ENCODE data around the gene POLA1.

POLA1 gene

DNA sequence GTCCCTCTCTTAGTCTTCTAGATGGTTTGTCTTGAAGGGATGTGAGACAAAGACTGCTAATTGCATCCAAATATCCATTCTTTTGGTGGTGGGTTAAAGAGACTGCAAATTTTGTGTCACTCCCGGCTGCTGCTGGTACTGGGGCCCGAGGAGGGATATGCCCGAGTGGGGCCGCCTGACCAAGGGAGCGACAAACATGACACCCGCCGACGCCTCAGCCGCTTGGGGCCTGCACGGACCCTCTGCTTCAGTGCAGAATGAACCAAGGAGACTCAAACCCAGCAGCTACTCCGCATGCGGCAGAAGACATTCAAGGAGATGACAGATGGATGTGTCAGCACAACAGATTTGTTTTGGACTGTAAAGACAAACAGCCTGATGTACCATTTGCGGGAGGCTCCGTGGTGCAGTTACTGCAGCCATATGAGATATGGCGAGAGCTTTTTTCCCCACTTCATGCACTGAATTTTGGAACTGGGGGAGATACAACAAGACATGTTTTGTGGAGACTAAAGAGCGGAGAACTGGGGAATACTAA lies 335.6 kb downstream of the POLA1 start:
- H3K27ac ChIP-seq (ENCODE audit: insufficient read depth, low read length, poor library complexity, severe bottlenecking) = no peak overlapping the region
- H3K27me3 ChIP-seq (replicated peaks; ENCODE audit: control insufficient read depth, insufficient read depth, low read length, poor library complexity, severe bottlenecking) = no peaks in the 10 kb centered on the region
- no peaks in the 10 kb centered on the region for H3K4me1 ChIP-seq (ENCODE audit: control insufficient read depth, insufficient read depth, low read length, poor library complexity, severe bottlenecking)
- H3K36me3 ChIP-seq (ENCODE audit: control insufficient read depth, insufficient read depth, low read length) = no peaks in the 10 kb centered on the region
- DNase-seq = no peak
- H3K9me3 ChIP-seq (ENCODE audit: control insufficient read depth, low read length) = no peaks in the 10 kb centered on the region
- no peak overlapping the region for H3K4me3 ChIP-seq (ENCODE audit: insufficient read depth, low read depth, low read length, poor library complexity, severe bottlenecking)

DNA sequence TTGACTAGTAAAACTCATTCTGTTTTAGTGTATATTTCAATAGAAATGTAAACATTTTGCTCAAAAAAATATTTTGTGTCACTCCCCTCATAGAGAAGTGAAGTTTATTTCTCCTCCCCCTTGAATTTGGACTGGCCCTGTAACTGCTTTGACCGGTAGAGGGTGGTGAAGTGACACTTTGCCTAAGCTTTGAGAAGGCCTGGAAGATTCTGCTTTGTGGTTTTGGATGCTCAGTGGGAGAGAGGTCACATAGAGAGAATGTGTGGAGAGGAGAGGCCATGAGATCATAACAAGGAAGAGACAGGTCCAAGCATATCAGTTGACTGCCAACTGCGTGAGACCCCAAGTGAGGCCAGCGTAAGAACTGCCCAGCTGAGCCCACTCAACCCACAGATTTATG lies 341.2 kb downstream of the POLA1 start:
- no peak for DNase-seq
- Histone ChIP-seq H3K4me1 (ENCODE audit: control insufficient read depth, insufficient read depth, low read length, poor library complexity, severe bottlenecking) (no peaks in the 10 kb centered on the region), H3K27ac (ENCODE audit: insufficient read depth, low read length, poor library complexity, severe bottlenecking) (no peak overlapping the region), H3K36me3 (ENCODE audit: control insufficient read depth, insufficient read depth, low read length) (no peaks in the 10 kb centered on the region), H3K9me3 (ENCODE audit: control insufficient read depth, low read length) (no peaks in the 10 kb centered on the region), H3K27me3 (replicated peaks; ENCODE audit: control insufficient read depth, insufficient read depth, low read length, poor library complexity, severe bottlenecking) (no peaks in the 10 kb centered on the region), H3K4me3 (ENCODE audit: insufficient read depth, low read depth, low read length, poor library complexity, severe bottlenecking) (no peak overlapping the region)

DNA sequence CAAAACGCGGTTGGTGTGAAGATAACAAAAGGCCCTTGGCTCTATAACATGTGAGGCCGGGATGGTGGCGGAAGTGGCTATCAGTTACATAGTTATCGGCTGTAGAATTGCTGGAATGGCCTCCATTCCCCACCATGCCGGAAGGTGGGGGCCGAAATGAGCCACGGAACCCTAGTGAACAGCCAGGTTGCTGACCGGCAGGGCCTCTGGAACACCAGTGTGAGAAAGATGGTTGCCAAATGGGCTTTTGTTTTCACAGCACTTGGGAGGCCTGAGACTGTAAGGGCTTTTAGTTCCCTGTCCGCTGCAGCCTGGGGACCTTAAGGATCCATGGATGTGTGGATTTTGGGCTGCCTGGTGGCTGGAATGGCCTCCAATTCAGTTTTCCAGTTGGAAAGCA lies 345.3 kb downstream of the POLA1 start:
- H3K27me3 ChIP-seq (replicated peaks; ENCODE audit: control insufficient read depth, insufficient read depth, low read length, poor library complexity, severe bottlenecking) = no peaks in the 10 kb centered on the region
- no peak overlapping the region for H3K27ac ChIP-seq (ENCODE audit: insufficient read depth, low read length, poor library complexity, severe bottlenecking)
- no peak for DNase-seq
- no peak overlapping the region for H3K4me3 ChIP-seq (ENCODE audit: insufficient read depth, low read depth, low read length, poor library complexity, severe bottlenecking)
- H3K4me1 ChIP-seq (ENCODE audit: control insufficient read depth, insufficient read depth, low read length, poor library complexity, severe bottlenecking) = no peaks in the 10 kb centered on the region
- no peaks in the 10 kb centered on the region for H3K9me3 ChIP-seq (ENCODE audit: control insufficient read depth, low read length)
- H3K36me3 ChIP-seq (ENCODE audit: control insufficient read depth, insufficient read depth, low read length) = no peaks in the 10 kb centered on the region

DNA sequence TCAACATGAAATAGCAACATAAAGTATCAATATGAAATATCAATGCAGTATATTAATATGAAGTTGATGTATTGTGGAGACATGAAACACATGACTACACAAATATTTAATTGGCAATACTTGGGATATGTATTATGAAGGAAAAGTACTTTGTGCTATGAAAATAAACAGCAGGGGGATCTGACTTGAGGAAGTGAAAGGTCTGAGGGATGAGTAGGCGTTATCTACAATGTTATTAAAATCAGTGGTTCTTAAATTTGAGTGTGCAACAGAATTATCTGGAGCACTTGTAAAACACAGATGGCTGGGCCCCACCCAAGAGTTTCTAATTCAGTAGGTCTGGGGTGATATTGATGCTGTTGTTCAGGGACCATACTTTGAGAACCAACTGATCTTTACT lies 349.5 kb downstream of the POLA1 start:
- Histone ChIP-seq H3K4me1 (ENCODE audit: control insufficient read depth, insufficient read depth, low read length, poor library complexity, severe bottlenecking) (no peaks in the 10 kb centered on the region), H3K27ac (ENCODE audit: insufficient read depth, low read length, poor library complexity, severe bottlenecking) (no peak overlapping the region), H3K4me3 (ENCODE audit: insufficient read depth, low read depth, low read length, poor library complexity, severe bottlenecking) (no peak overlapping the region), H3K27me3 (replicated peaks; ENCODE audit: control insufficient read depth, insufficient read depth, low read length, poor library complexity, severe bottlenecking) (no peaks in the 10 kb centered on the region), H3K9me3 (ENCODE audit: control insufficient read depth, low read length) (no peaks in the 10 kb centered on the region), H3K36me3 (ENCODE audit: control insufficient read depth, insufficient read depth, low read length) (no peaks in the 10 kb centered on the region)
- no peak for DNase-seq

Measured in effector memory CD4-positive, alpha-beta T cell (primary cell).